A549 (cell line): ENCODE results near the gene SLC29A4. TPM values are rescaled to one million over a fixed set of nuclear protein-coding genes. Genes with fewer than 3 reads are reported as not detected.
A peak's percentile ranks its signal among the peaks of the same experiment; 100 is the strongest.

Experiments used
- ATAC-seq, 2 experiments: fragments of 200-7000 bp in 1 of 2; fragments of >200 bp in 1 of 2; cut with Nextera tagmentation in 1 of 2; cut with Tn5 transposase in 1 of 2; 3 replicates each; pipeline versions ENCODE4 v1.8.0 to v1.9.1; 2018 to 2020; ENCODE audit warnings: mild to moderate bottlenecking in 1 of 2, moderate library complexity in 1 of 2
- CTCF ChIA-PET: fragments of 300-600 bp; sonication (Branson Sonifier 250); formaldehyde crosslinking; extraction: SDS; loops from one replicate; lab custom pipeline; 2021; ENCODE audit warnings: antibody characterized with exemption, inconsistent platforms; lab: Yijun Ruan, JAX
- POLR2A ChIA-PET: fragments of 350-600 bp; formaldehyde crosslinking; extraction: SDS; loops from one replicate; lab custom pipeline; 2021; ENCODE audit warnings: antibody characterized with exemption, inconsistent platforms; lab: Yijun Ruan, JAX
- DNase-seq, 2 experiments: peaks; one replicate each; pipeline versions ENCODE4 v3.0.0 to v3.0.0-alpha.2; 2011 to 2016; ENCODE audit warnings: low read depth in 1 of 2, low spot score in 1 of 2
- FAIRE-seq: peaks from 2 replicates; lab custom pipeline; 2011; peaks lifted over from hg19 to GRCh38; lab: Jason Lieb, UNC
- H3K27ac ChIP-seq, 2 experiments: fragments of >200 bp; sonication (Bioruptor Twin); formaldehyde crosslinking; 3 replicates each; pipeline ENCODE4 v1.5.1; 2016 to 2017
- H3K4me1 ChIP-seq: fragments of >200 bp; sonication (Bioruptor Twin); formaldehyde crosslinking; 3 replicates; pipeline ENCODE4 v1.6.1; 2016
- H3K4me2 ChIP-seq: fragments of >200 bp; sonication (Bioruptor Twin); formaldehyde crosslinking; 3 replicates; pipeline ENCODE4 v1.6.1; 2016
- H3K4me3 ChIP-seq: fragments of >200 bp; sonication (Bioruptor Twin); formaldehyde crosslinking; 3 replicates; pipeline ENCODE4 v1.5.1; 2016
- H3K9me3 ChIP-seq: fragments of >200 bp; sonication (Bioruptor Twin); formaldehyde crosslinking; 3 replicates; pipeline ENCODE4 v1.6.1; 2016
- CHD4 ChIP-seq: fragments of 200-600 bp; sonication (generic); IDR thresholded peaks from 2 replicates; pipeline ENCODE4 v1.6.1; 2016; ENCODE audit warnings: antibody characterized with exemption, mild to moderate bottlenecking, borderline replicate concordance
- CTCF ChIP-seq: fragments of >200 bp; sonication (Bioruptor Twin); formaldehyde crosslinking; IDR thresholded peaks from 3 replicates; pipeline ENCODE4 v1.5.1; 2016
- EHMT2 ChIP-seq: fragments of 200-600 bp; sonication (generic); IDR thresholded peaks from 2 replicates; pipeline ENCODE4 v1.6.1; 2016; ENCODE audit warnings: antibody characterized with exemption, low read depth, mild to moderate bottlenecking, moderate library complexity
- EP300 ChIP-seq, 2 experiments: fragments of >200 bp; sonication (Bioruptor Twin); formaldehyde crosslinking; IDR thresholded peaks; 2 replicates in 1 of 2; 3 replicates in 1 of 2; pipeline ENCODE4 v1.6.1; 2016 to 2017
- FOSL2 ChIP-seq, 2 experiments: fragments of 450-650 bp in 1 of 2; fragments of >200 bp in 1 of 2; sonication (Bioruptor Twin) in 1 of 2; formaldehyde crosslinking; IDR thresholded peaks; 2 replicates each; pipeline versions ENCODE4 v1.5.0 to v1.6.1; 2016 to 2020; ENCODE audit warnings: mild to moderate bottlenecking in 1 of 2, moderate library complexity in 1 of 2
- FOXS1 ChIP-seq: fragments of 250-450 bp; sonication (Bioruptor Pico); IDR thresholded peaks from 2 replicates; pipeline ENCODE4 v1.5.0; 2020; ENCODE audit warnings: mild to moderate bottlenecking, moderate library complexity
- HEYL ChIP-seq: fragments of 250-450 bp; sonication (Bioruptor Pico); IDR thresholded peaks from 2 replicates; pipeline ENCODE4 v1.8.0; 2021; ENCODE audit warnings: mild to moderate bottlenecking, moderate library complexity
- HOXA7 ChIP-seq: fragments of 250-450 bp; sonication (Bioruptor Pico); IDR thresholded peaks from 2 replicates; pipeline ENCODE4 v1.5.0; 2020; ENCODE audit warnings: mild to moderate bottlenecking, moderate library complexity
- MAX ChIP-seq: IDR thresholded peaks from 2 replicates; pipeline ENCODE4 v1.6.1; 2012
- MYC ChIP-seq: IDR thresholded peaks from 2 replicates; pipeline ENCODE4 v1.6.1; 2012; ENCODE audit warnings: mild to moderate bottlenecking, inconsistent platforms, low read length, improper control_type of control experiment, borderline replicate concordance
- PHF8 ChIP-seq: fragments of 200-600 bp; sonication (generic); IDR thresholded peaks from 2 replicates; pipeline ENCODE4 v1.6.1; 2016; ENCODE audit warnings: low read depth, mild to moderate bottlenecking, antibody characterized with exemption, moderate library complexity, borderline replicate concordance
- POLR2AphosphoS2 ChIP-seq: conservative IDR thresholded peaks from 2 replicates; pipeline ENCODE4 v1.6.1; 2012; ENCODE audit warnings: low read length, improper control_type of control experiment, inconsistent platforms
- RAD21 ChIP-seq, 2 experiments: fragments of >200 bp in 1 of 2; sonication (Bioruptor Twin) in 1 of 2; formaldehyde crosslinking in 1 of 2; IDR thresholded peaks in 1 of 2; conservative IDR thresholded peaks in 1 of 2; 2 replicates in 1 of 2; 3 replicates in 1 of 2; pipeline ENCODE4 v1.6.1; 2012 to 2018; ENCODE audit warnings: inconsistent platforms in 1 of 2
- RCOR1 ChIP-seq: fragments of 150-350 bp; IDR thresholded peaks from 2 replicates; pipeline ENCODE4 v1.6.1; 2014; ENCODE audit warnings: antibody characterized with exemption, low read length, low read depth
- SREBF2 ChIP-seq: fragments of 450-650 bp; IDR thresholded peaks from 2 replicates; pipeline ENCODE4 v1.6.1; 2014; ENCODE audit warnings: mild to moderate bottlenecking, moderate library complexity
- ZNF302 ChIP-seq: fragments of 250-450 bp; sonication (Bioruptor Pico); IDR thresholded peaks from 2 replicates; pipeline ENCODE4 v1.9.0; 2021; ENCODE audit warnings: inconsistent platforms, mild to moderate bottlenecking, moderate library complexity
- WGBS: methylation state at CpG from one replicate; pipeline ENCODE4 v1.1.6; 2017; ENCODE audit errors: missing lambda C conversion rate; 5-methylcytosine and 5-hydroxymethylcytosine counted together
- polyA plus RNA-seq, 4 experiments: library from polyadenylated mRNA; depleted of rRNA in 3 of 4; stranded (reverse); fragments of >200 nt; fragmentation: RNase III in 1 of 4; extraction: RNeasy Plus Mini Kit Qiagen cat#74134 plus additional on column Dnase treatment in 1 of 4; gene quantifications; 2 replicates in 3 of 4; 3 replicates in 1 of 4; pipeline ENCODE4 v1.2.3, GENCODE V29; 2011 to 2017
- TF ChIP-seq, protein P1 (sequence below): IDR thresholded peaks from 2 replicates; pipeline ENCODE4 v1.6.1; 2012
- TF ChIP-seq, protein P2 (sequence below): fragments of 250-450 bp; sonication (Bioruptor Pico); IDR thresholded peaks from 2 replicates; pipeline ENCODE4 v1.5.0; 2020; ENCODE audit warnings: low read depth, mild to moderate bottlenecking, moderate library complexity
- TF ChIP-seq, protein P3 (sequence below): IDR thresholded peaks from 2 replicates; pipeline ENCODE4 v1.6.1; 2012; ENCODE audit warnings: low read depth, borderline replicate concordance
- TF ChIP-seq, protein P4 (sequence below): fragments of 450-650 bp; IDR thresholded peaks from 2 replicates; pipeline ENCODE4 v1.6.1; 2014; ENCODE audit warnings: antibody characterized with exemption

The SLC29A4 gene
- polyA plus RNA-seq, 2 of the 4 experiments (the other 2 are of a cell fraction), result 11.5 to 12.6 TPM

DNA sequence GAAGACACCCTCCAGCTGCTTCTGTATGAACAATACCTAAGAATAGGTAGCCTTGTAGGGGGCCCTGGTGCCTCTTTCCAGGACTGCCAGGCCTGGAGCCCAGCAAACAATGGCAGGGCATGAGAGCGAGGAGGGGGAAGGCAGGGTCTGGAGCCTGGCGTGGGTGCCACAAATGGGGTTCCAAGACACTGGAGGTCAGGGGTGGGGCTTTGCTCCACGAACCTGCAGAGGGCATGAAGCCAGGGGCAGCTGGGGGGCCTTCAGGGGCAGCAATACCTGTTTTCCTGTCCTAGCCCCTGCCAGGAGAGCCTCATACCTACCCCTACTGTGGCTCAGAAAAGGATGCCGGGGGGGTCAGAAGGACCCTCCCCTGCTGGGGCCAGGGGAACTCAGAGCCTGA, 61.6 kb downstream of the SLC29A4 start:
- CTCF ChIA-PET, result interaction anchor here (1.1 to 4.3 kb wide), 2 partner anchors 11 to 22 kb away, joined by 3 to 13 read pairs; no protein-coding TSS in a partner anchor
- no peaks in the 10 kb centered on the region for H3K4me1 ChIP-seq
- WGBS, result 96% methylated on average over 4 of the region's 4 CpGs
- no peak overlapping the region for H3K4me2 ChIP-seq
- POLR2A ChIA-PET, result no interaction called here
- no peak overlapping the region for H3K27ac ChIP-seq
- ATAC-seq, result no peak; a peak in 1 of 6 replicates
- TF ChIP-seq RAD21 (conservative IDR thresholded peaks at IDR 0.05 in 1 of 2, IDR thresholded peaks at IDR 0.05 in 1 of 2) (no peak), MYC (no peak)
- TF ChIP-seq, all 56 proteins: peak for 0
- Histone ChIP-seq H3K9me3 (no peaks in the 10 kb centered on the region), H3K4me3 (no peak overlapping the region)
- FAIRE-seq (no peak), DNase-seq (no peak)

DNA sequence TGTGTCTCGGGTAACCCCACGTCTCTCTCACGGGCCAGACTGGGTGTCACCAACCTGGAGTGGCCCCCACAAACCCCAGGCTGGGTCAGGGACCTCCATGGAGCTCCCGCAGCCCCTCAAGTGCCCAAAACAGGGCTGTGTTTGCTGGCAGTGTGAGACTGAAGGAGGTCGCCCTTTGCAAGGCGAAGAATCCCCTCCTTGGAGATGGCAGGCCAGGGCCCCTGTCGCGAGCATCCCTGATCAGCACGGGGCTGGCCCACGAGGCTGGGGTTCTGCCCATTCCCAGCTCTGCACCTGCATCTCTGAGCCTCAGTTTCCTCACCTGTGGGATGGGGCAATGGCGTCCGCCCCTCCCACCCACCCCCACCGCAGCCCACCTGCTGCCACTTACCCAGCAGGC, 62.4 kb downstream of the SLC29A4 start:
- ATAC-seq, result peak in 1 of 2 experiments; percentile 12; a peak in 1 of 6 replicates
- Histone ChIP-seq H3K9me3 (no peaks in the 10 kb centered on the region), H3K4me3 (no peak overlapping the region), H3K4me1 (no peaks in the 10 kb centered on the region), H3K27ac (no peak overlapping the region), H3K4me2 (no peak overlapping the region)
- no peak for TF ChIP-seq EP300 (IDR thresholded peaks at IDR 0.05)
- no peak for TF ChIP-seq PHF8
- no peak for TF ChIP-seq EHMT2
- TF ChIP-seq, protein P1, sequence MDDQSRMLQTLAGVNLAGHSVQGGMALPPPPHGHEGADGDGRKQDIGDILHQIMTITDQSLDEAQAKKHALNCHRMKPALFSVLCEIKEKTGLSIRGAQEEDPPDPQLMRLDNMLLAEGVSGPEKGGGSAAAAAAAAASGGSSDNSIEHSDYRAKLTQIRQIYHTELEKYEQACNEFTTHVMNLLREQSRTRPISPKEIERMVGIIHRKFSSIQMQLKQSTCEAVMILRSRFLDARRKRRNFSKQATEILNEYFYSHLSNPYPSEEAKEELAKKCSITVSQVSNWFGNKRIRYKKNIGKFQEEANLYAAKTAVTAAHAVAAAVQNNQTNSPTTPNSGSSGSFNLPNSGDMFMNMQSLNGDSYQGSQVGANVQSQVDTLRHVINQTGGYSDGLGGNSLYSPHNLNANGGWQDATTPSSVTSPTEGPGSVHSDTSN, result no peak
- TF ChIP-seq ZNF302 (CRISPR knock-in tag), result no peak
- no peak for TF ChIP-seq SREBF2
- TF ChIP-seq CTCF, result no peak
- no peak for TF ChIP-seq RCOR1
- TF ChIP-seq, protein P2, sequence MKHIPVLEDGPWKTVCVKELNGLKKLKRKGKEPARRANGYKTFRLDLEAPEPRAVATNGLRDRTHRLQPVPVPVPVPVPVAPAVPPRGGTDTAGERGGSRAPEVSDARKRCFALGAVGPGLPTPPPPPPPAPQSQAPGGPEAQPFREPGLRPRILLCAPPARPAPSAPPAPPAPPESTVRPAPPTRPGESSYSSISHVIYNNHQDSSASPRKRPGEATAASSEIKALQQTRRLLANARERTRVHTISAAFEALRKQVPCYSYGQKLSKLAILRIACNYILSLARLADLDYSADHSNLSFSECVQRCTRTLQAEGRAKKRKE (CRISPR knock-in tag), result no peak
- 95% methylated on average over 12 of the region's 13 CpGs for WGBS
- no peak for FAIRE-seq
- POLR2A ChIA-PET, result no interaction called here
- no peak for DNase-seq
- CTCF ChIA-PET, result interaction anchor here (1.0 to 4.3 kb wide), 2 partner anchors 21 to 105 kb away, joined by 3 to 13 read pairs; no protein-coding TSS in a partner anchor

DNA sequence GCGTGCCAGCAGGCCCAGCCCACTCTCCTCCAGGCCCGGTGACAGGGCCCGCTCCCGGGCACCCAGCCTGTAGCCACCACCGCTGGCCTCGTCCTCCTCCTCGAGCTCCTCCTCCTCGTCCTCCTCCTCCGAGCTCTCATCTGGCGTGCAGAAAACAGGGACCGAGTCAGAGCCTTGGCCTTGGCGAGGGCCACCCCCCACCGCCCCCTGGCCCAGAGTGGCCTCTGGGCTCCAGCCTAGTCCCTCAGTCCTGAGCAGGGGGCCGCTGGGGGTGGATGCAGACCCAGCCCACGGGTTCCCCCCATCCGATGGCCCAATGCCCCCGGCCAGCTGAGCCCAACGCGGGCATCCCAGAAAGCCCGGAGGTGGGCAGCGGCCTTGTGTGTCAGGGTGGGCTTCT, 62.9 kb downstream of the SLC29A4 start:
- CTCF ChIA-PET, result interaction anchor here (1.0 to 4.3 kb wide), 2 partner anchors 20 to 106 kb away, joined by 3 to 13 read pairs; no protein-coding TSS in a partner anchor
- Histone ChIP-seq H3K9me3 (no peaks in the 10 kb centered on the region), H3K4me2 (no peak overlapping the region)
- TF ChIP-seq FOXS1 (CRISPR knock-in tag) (no peak), ZNF302 (CRISPR knock-in tag) (no peak), CHD4 (no peak), MAX (no peak), HEYL (CRISPR knock-in tag) (no peak), PHF8 (no peak), POLR2AphosphoS2 (no peak), FOSL2 (IDR thresholded peaks at IDR 0.05) (no peak), FOSL2 (CRISPR knock-in tag; IDR thresholded peaks at IDR 0.05) (no peak), HOXA7 (CRISPR knock-in tag) (no peak)
- TF ChIP-seq, protein P3, sequence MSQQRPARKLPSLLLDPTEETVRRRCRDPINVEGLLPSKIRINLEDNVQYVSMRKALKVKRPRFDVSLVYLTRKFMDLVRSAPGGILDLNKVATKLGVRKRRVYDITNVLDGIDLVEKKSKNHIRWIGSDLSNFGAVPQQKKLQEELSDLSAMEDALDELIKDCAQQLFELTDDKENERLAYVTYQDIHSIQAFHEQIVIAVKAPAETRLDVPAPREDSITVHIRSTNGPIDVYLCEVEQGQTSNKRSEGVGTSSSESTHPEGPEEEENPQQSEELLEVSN, result no peak
- TF ChIP-seq, protein P4, sequence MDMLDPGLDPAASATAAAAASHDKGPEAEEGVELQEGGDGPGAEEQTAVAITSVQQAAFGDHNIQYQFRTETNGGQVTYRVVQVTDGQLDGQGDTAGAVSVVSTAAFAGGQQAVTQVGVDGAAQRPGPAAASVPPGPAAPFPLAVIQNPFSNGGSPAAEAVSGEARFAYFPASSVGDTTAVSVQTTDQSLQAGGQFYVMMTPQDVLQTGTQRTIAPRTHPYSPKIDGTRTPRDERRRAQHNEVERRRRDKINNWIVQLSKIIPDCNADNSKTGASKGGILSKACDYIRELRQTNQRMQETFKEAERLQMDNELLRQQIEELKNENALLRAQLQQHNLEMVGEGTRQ, result no peak
- TF ChIP-seq, all 56 proteins: peak for 0
- ATAC-seq, result no peak; a peak in 1 of 6 replicates
- Histone ChIP-seq H3K4me1 (no peaks in the 10 kb centered on the region), H3K4me3 (no peak overlapping the region), H3K27ac (no peak overlapping the region)
- no peak for DNase-seq
- POLR2A ChIA-PET, result no interaction called here
- 93% methylated on average over 12 of the region's 21 CpGs for WGBS
- FAIRE-seq, result no peak
